ENCODE data around the gene TNFRSF19. TPM values are rescaled to one million over a fixed set of nuclear protein-coding genes. Genes with fewer than 3 reads are reported as not detected.

TNFRSF19 gene
- total and polyA plus RNA-seq, 2 of the 8 experiments (the other 6 are each of a cell fraction or from before 2014, with no cell fraction given) = 0.50 to 0.95 TPM

- no peak for TF ChIP-seq SRF (IDR thresholded peaks at IDR 0.05; ENCODE audit: low read depth, low read length)
- no peak for TF ChIP-seq PHF8 (conservative IDR thresholded peaks at IDR 0.05; ENCODE audit: low read depth, low read length)
- no peak for TF ChIP-seq CREB1 (IDR thresholded peaks at IDR 0.05)
- TF ChIP-seq RAD21 (IDR thresholded peaks at IDR 0.05 in 1 of 2, conservative IDR thresholded peaks at IDR 0.05 in 1 of 2; ENCODE audit: low read depth in 2 of 2, low read length in 2 of 2) = peak; percentile 32 to 39; a peak in 3 of 4 replicates
- no peak for TF ChIP-seq RXRA (IDR thresholded peaks at IDR 0.05; ENCODE audit: insufficient read depth, low read depth, low read length)
- no peak for TF ChIP-seq POLR2A (IDR thresholded peaks at IDR 0.05; ENCODE audit: control extremely low read depth in 1 of 2, low read depth in 2 of 2, low read length in 2 of 2)
- TF ChIP-seq ATF3 (IDR thresholded peaks at IDR 0.05; ENCODE audit: insufficient read depth, low read depth, low read length) = no peak
- peak; percentile 45 for TF ChIP-seq USF2 (IDR thresholded peaks at IDR 0.05; ENCODE audit: low read length)
- no peak for TF ChIP-seq JUN (IDR thresholded peaks at IDR 0.05; ENCODE audit: low read depth, low read length)
- no peak for TF ChIP-seq ZNF274 (IDR thresholded peaks at IDR 0.05; ENCODE audit: borderline replicate concordance, extremely low read depth, low read length)
- no peak for TF ChIP-seq JUND (IDR thresholded peaks at IDR 0.05; ENCODE audit: low read length)
- no peak for TF ChIP-seq MAX (IDR thresholded peaks at IDR 0.05)
- TF ChIP-seq TBP (IDR thresholded peaks at IDR 0.05; ENCODE audit: low read depth, low read length) = no peak
- no peak for TF ChIP-seq FOSL1 (IDR thresholded peaks at IDR 0.05; ENCODE audit: insufficient read depth, low read depth, low read length)
These were observed 64.7 kb downstream of the TNFRSF19 start (continued) for GRCh38 chr13:23634897-23635296.
